Ascending aorta (tissue), 2 donors: ENCODE results near the gene CDK17. TPM values are rescaled to one million over a fixed set of nuclear protein-coding genes. Genes with fewer than 3 reads are reported as not detected.
"Not testable (repeated sequence)": the region's sequence is repeated elsewhere in the genome, so short reads cannot be mapped to it uniquely, and the experiment has no call there.

Experiments
- DNase-seq, 2 donors: peaks; one replicate each; pipeline ENCODE4 v3.0.0-alpha.2; 2019; ENCODE audit warnings: low spot score in 2 of 2
- H3K27ac ChIP-seq, 2 donors: fragments of 200-600 bp; sonication (generic); one replicate each; pipeline ENCODE4 v1.5.1; 2016 to 2017; ENCODE audit warnings: mild to moderate bottlenecking in 1 of 2
- H3K27me3 ChIP-seq: fragments of 200-600 bp; sonication (generic); one replicate; pipeline ENCODE4 v1.5.1; 2017
- H3K36me3 ChIP-seq, 2 donors: fragments of 200-600 bp; sonication (generic); one replicate each; pipeline ENCODE4 v1.5.1; 2016
- H3K4me1 ChIP-seq, 2 donors: fragments of 200-600 bp; sonication (generic); one replicate each; pipeline ENCODE4 v1.5.1; 2016 to 2017; ENCODE audit warnings: mild to moderate bottlenecking in 1 of 2
- H3K4me3 ChIP-seq, 2 donors: fragments of 200-600 bp; sonication (generic); one replicate each; pipeline ENCODE4 v1.5.1; 2016 to 2017; ENCODE audit warnings: mild to moderate bottlenecking in 1 of 2
- H3K9me3 ChIP-seq, 2 donors: fragments of 200-600 bp; sonication (generic); one replicate each; pipeline ENCODE4 v1.5.1; 2016
- CTCF ChIP-seq, 3 experiments: fragments of 200-600 bp in 2 of 3; fragments of 450-650 bp in 1 of 3; sonication (generic) in 2 of 3; IDR thresholded peaks; one replicate each; pipeline ENCODE4 v1.5.1; 2016 to 2019; ENCODE audit warnings: antibody characterized with exemption in 3 of 3, mild to moderate bottlenecking in 1 of 3, moderate library complexity in 1 of 3
- intact Hi-C: fragments of 100-400 bp; cut with DNase I; formaldehyde crosslinking; loops from one replicate; pipeline ENCODE4 v1.15.1; 2023
- total RNA-seq: library from RNA; depleted of rRNA; stranded (reverse); fragments of >200 nt; gene quantifications from one replicate; pipeline ENCODE4 v1.1.0, GENCODE V29; 2016

Gene CDK17
- total RNA-seq, 1 donor from 2014 or later, result 49.7 TPM

DNA sequence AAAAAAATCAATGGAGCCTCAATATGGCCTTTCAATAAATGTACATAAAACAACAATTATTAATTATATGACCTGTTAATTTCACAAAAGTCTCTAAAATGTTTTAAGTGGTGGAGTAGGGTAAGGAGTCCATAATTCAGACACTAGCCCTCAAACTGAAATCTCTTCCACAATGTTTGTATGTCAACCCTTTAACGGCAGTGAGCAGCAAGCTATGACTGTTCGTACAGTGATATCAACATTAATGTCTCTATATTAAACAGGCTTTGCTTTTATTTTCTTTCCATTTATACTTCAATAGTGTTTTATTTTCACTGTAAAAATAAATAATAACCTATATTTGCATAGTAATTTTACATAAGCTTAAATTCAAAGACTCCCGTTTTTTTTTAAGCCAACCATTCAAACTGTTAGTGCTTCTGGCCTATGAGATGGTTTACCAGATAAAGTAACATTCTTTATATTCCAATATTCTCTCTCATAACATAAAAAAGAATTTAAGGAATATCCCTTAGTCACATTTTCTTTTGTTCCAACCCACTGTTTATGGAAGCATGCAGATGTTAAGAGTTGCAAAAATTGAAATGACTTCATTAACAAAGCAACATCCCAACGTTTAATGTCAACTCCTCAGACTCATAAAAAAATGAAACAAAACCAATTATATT lies 2.3 kb downstream of the CDK17 start:
- no peaks in the 10 kb centered on the region for H3K9me3 ChIP-seq
- intact Hi-C loops, result loop anchor here (5.0 kb wide), 1 partner anchor 96 kb away; no protein-coding TSS in a partner anchor
- no peaks in the 10 kb centered on the region for H3K27me3 ChIP-seq
- no peak for DNase-seq
- peak overlapping the region; percentile 78 to 82 for H3K4me3 ChIP-seq
- TF ChIP-seq CTCF (IDR thresholded peaks at IDR 0.05), result no peak
- H3K4me1 ChIP-seq, result peaks cover 0 to 17% of the 10 kb centered on the region in 2 donors
- peak overlapping the region; percentile 100 for H3K27ac ChIP-seq
- no peaks in the 10 kb centered on the region for H3K36me3 ChIP-seq

GRCh38 chr12:96396914-96397313 lies 3.3 kb downstream of the CDK17 start:
- no peaks in the 10 kb centered on the region for H3K36me3 ChIP-seq
- peaks cover 0 to 22% of the 10 kb centered on the region in 2 donors for H3K4me1 ChIP-seq
- DNase-seq, result no peak
- no peaks in the 10 kb centered on the region for H3K27me3 ChIP-seq
- intact Hi-C loops, result loop anchor here (5.0 kb wide), 1 partner anchor 95 kb away; no protein-coding TSS in a partner anchor
- TF ChIP-seq CTCF (IDR thresholded peaks at IDR 0.05), result no peak
- H3K4me3 ChIP-seq, result no peak overlapping the region
- H3K9me3 ChIP-seq, result no peaks in the 10 kb centered on the region
- no peak overlapping the region for H3K27ac ChIP-seq

DNA sequence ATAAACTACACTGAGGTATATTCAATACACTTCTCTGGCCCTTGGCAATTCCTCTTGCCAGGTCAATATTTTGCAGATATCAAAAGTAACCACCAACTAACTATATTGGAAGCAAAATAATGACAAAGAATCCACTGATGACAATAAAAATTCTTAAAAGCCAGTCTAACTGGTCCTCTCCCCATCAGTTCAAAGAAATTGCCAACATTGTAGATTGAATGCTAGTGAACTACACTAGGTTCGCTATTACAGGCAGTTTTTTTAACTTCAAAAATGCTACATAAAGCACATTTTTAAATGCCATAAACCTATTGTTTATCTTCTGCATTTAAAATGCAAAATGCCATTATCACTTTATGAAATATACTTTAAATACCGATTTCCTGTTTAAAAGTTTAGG lies 4.0 kb downstream of the CDK17 start:
- intact Hi-C loops, result loop anchor here (5.0 kb wide), 1 partner anchor 94 kb away; no protein-coding TSS in a partner anchor
- Histone ChIP-seq H3K4me1 (peaks cover 0 to 18% of the 10 kb centered on the region in 2 donors), H3K27ac (no peak overlapping the region)

GRCh38 chr12:96395236-96395635 lies 5.0 kb downstream of the CDK17 start:
- H3K9me3 ChIP-seq, result no peaks in the 10 kb centered on the region

More for the DNA sequence above, 4.0 kb downstream of the CDK17 start:
- Histone ChIP-seq H3K27me3 (no peaks in the 10 kb centered on the region), H3K4me3 (no peak overlapping the region), H3K9me3 (no peaks in the 10 kb centered on the region), H3K36me3 (no peaks in the 10 kb centered on the region)
- TF ChIP-seq CTCF (IDR thresholded peaks at IDR 0.05), result no peak
- DNase-seq, result no peak

GRCh38 chr12:96393229-96393628 lies 7.0 kb downstream of the CDK17 start:
- H3K27me3 ChIP-seq, H3K27ac ChIP-seq, H3K4me3 ChIP-seq, DNase-seq, H3K36me3 ChIP-seq, H3K9me3 ChIP-seq, intact Hi-C loops: not testable (repeated sequence)
- H3K4me1 ChIP-seq, result peaks cover 0 to 16% of the 10 kb centered on the region in 2 donors

More at GRCh38 chr12:96395236-96395635, 5.0 kb downstream of the CDK17 start:
- H3K27me3 ChIP-seq, result no peaks in the 10 kb centered on the region
- no peak overlapping the region for H3K4me3 ChIP-seq
- no peaks in the 10 kb centered on the region for H3K36me3 ChIP-seq
- intact Hi-C loops, result loop anchor here (5.0 kb wide), 1 partner anchor 93 kb away; no protein-coding TSS in a partner anchor
- H3K27ac ChIP-seq, result no peak overlapping the region
- no peak for TF ChIP-seq CTCF (IDR thresholded peaks at IDR 0.05)
- H3K4me1 ChIP-seq, result peaks cover 0 to 18% of the 10 kb centered on the region in 2 donors
- DNase-seq, result no peak

DNA sequence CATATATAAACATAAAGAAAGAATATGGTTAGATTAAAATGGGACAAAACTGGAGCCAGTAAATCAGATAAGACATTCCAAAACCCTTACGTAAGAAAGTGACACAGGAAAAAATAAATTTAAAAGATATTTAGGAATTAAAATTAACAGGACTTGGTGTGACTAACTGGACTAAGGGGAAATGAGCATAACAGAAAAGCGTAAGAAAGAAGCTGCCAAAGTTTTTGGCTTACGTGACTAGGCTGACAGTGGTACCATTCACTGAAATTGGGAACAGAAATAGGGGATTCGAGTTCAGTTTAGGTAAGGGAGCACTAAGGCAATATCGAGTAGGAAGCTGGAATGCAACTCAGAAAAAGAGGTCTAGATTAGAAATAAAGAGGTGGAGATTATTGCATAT lies 7.8 kb downstream of the CDK17 start:
- no peaks in the 10 kb centered on the region for H3K9me3 ChIP-seq
- no peak for DNase-seq
- H3K27me3 ChIP-seq, result no peaks in the 10 kb centered on the region
- no peak overlapping the region for H3K4me3 ChIP-seq
- no peaks in the 10 kb centered on the region for H3K36me3 ChIP-seq
- no peak overlapping the region for H3K27ac ChIP-seq
- intact Hi-C loops, result no loop called here
- no peak for TF ChIP-seq CTCF (IDR thresholded peaks at IDR 0.05)
- H3K4me1 ChIP-seq, result peaks cover 0 to 9% of the 10 kb centered on the region in 2 donors
